ENCODE results near the gene CTTN. TPM values are rescaled to one million over a fixed set of nuclear protein-coding genes. Genes with fewer than 3 reads are reported as not detected.
A peak's percentile ranks its signal among the peaks of the same experiment; 100 is the strongest.

Gene CTTN
- total RNA-seq (2021) (533 and 570 TPM in 2 replicates), Bru-seq, nascent RNA (percentile 93 among the genes with signal in this experiment), BruChase-seq, experiment 1, labeled RNA remaining after a 2-hour chase (percentile 99 among the genes with signal in this experiment), BruChase-seq, experiment 2, labeled RNA remaining after a 6-hour chase (percentile 97 among the genes with signal in this experiment)
- long read RNA-seq, transcript CTTN-202 (17 exons, 3,272 nt): minor isoform, 36 of 236 reads
- long read RNA-seq, transcript CTTN-201 (18 exons, 3,272 nt): major isoform, 100 of 236 reads
- long read RNA-seq, partial matches to known transcripts: 39 of 236 reads
- long read RNA-seq, other reads (novel, unspliced or antisense): 58 of 236 reads

GRCh38 chr11:70397983-70398833 lies at the start of gene CTTN:
Gene CTTN (plus strand): TSS chr11:70398529. CDS start chr11:70407298, 8,769 bp downstream.
- Histone ChIP-seq H3F3A (ENCODE audit: insufficient read depth, low read depth) (peaks cover 38% of the 10 kb centered on the region), H3K27me3 (ENCODE audit: insufficient read depth, low read depth) (no peaks in the 10 kb centered on the region), H3K4me2 (peak within 1 kb of the TSS; percentile 76), H3K4me1 (replicated peaks; ENCODE audit: insufficient read depth) (peaks cover 43% of the 10 kb centered on the region), H3K27ac (peak within 1 kb of the TSS; percentile 88), H3K9me3 (ENCODE audit: insufficient read depth, low read depth) (no peaks in the 10 kb centered on the region), H3K4me3 (peak within 1 kb of the TSS; percentile 71), H3K9me2 (ENCODE audit: insufficient read depth) (no peaks in the 10 kb centered on the region), H3K36me3 (ENCODE audit: low read depth) (peaks cover 19% of the 10 kb centered on the region), H4K20me1 (ENCODE audit: insufficient read depth) (peaks cover 42% of the 10 kb centered on the region), H2AFZ (peak within 1 kb of the TSS; percentile 86), H3K79me2 (ENCODE audit: low read depth) (peaks cover 95% of the 10 kb centered on the region)
- ChIA-PET CTCF (interaction anchor here (0.6 kb wide), 1 partner anchor 153 kb away, joined by 3 read pairs; no protein-coding TSS in a partner anchor), POLR2A (ENCODE audit: unreplicated experiment) (interaction anchor here (0.6 to 0.7 kb wide), 2 partner anchors 14 to 74 kb away, joined by 5 to 11 read pairs; no protein-coding TSS in a partner anchor)
- peak; percentile 84 for DNase-seq
- TF ChIP-seq EZH2 (IDR thresholded peaks at IDR 0.05; ENCODE audit: low read depth) (no peak), CTCF (conservative IDR thresholded peaks at IDR 0.05) (no peak)
- intact Hi-C loops (cut with micrococcal nuclease; ENCODE audit: unreplicated experiment): loop anchor here (2.0 to 5.0 kb wide), 2 partner anchors 196 to 709 kb away; partner anchors contain the start of gene FADD
- no TSS peak for BruUV-seq (replicated peaks)

- Histone ChIP-seq H3K27me3 (ENCODE audit: insufficient read depth, low read depth) (no peaks in the 10 kb centered on the region), H4K20me1 (ENCODE audit: insufficient read depth) (peaks cover 14% of the 10 kb centered on the region; the same call in 1 of the 2 replicates), H3K27ac (no peak overlapping the region), H3K4me2 (no peak overlapping the region), H3K9me3 (ENCODE audit: insufficient read depth, low read depth) (no peaks in the 10 kb centered on the region), H3F3A (ENCODE audit: insufficient read depth, low read depth) (0 out of 2 replicates have a peak, but pooled peaks cover 6% of the 10 kb centered on the region), H2AFZ (no peak overlapping the region), H3K79me2 (ENCODE audit: low read depth) (no peaks in the 10 kb centered on the region), H3K4me1 (replicated peaks; ENCODE audit: insufficient read depth) (no peaks in the 10 kb centered on the region), H3K9me2 (ENCODE audit: insufficient read depth) (no peaks in the 10 kb centered on the region), H3K36me3 (ENCODE audit: low read depth) (peaks cover 21% of the 10 kb centered on the region), H3K4me3 (no peak overlapping the region)
- TF ChIP-seq EZH2 (IDR thresholded peaks at IDR 0.05; ENCODE audit: low read depth) (no peak), CTCF (conservative IDR thresholded peaks at IDR 0.05) (no peak)
- intact Hi-C loops (cut with micrococcal nuclease; ENCODE audit: unreplicated experiment): no loop called here
- no TSS peak for BruUV-seq (replicated peaks)
- ChIA-PET CTCF (no interaction called here), POLR2A (ENCODE audit: unreplicated experiment) (no interaction called here)
- DNase-seq: no peak
These were observed 49.7 kb upstream of the CTTN start for GRCh38 chr11:70348608-70349007.

GRCh38 chr11:70351646-70352045 lies 46.7 kb upstream of the CTTN start:
- POLR2A ChIA-PET (ENCODE audit: unreplicated experiment): interaction anchor here (0.6 kb wide), 2 partner anchors 20 to 806 kb away, joined by 4 to 6 read pairs; no protein-coding TSS in a partner anchor
- BruUV-seq (replicated peaks): no TSS peak
- Histone ChIP-seq H4K20me1 (ENCODE audit: insufficient read depth) (peaks cover 12% of the 10 kb centered on the region), H3K27me3 (ENCODE audit: insufficient read depth, low read depth) (no peaks in the 10 kb centered on the region), H3K4me1 (replicated peaks; ENCODE audit: insufficient read depth) (no peaks in the 10 kb centered on the region), H3F3A (ENCODE audit: insufficient read depth, low read depth) (0 out of 2 replicates have a peak, but pooled peaks cover 4% of the 10 kb centered on the region), H3K4me2 (no peak overlapping the region), H3K4me3 (no peak overlapping the region), H3K9me2 (ENCODE audit: insufficient read depth) (no peaks in the 10 kb centered on the region), H3K79me2 (ENCODE audit: low read depth) (no peaks in the 10 kb centered on the region), H3K27ac (no peak overlapping the region), H2AFZ (no peak overlapping the region), H3K36me3 (ENCODE audit: low read depth) (peaks cover 45% of the 10 kb centered on the region), H3K9me3 (ENCODE audit: insufficient read depth, low read depth) (no peaks in the 10 kb centered on the region)
- CTCF ChIA-PET: no interaction called here
- TF ChIP-seq CTCF (conservative IDR thresholded peaks at IDR 0.05) (no peak), EZH2 (IDR thresholded peaks at IDR 0.05; ENCODE audit: low read depth) (no peak)
- intact Hi-C loops (cut with micrococcal nuclease; ENCODE audit: unreplicated experiment): no loop called here
- DNase-seq: no peak

Data from PC-9 (cell line).